BLaER1 treated with 17β-estradiol and CSF1 and Interleukin-3, amounts not matched to agents 10 nM and 100 nM (cell line): ENCODE data around the gene CRISPLD2.

Experiments
- H3K27ac ChIP-seq, 11 experiments: shearing (Covaris generic); formaldehyde crosslinking; 2 replicates each; pipeline ENCODE4 v1.8.1; 2022
- H3K27me3 ChIP-seq, 11 experiments: shearing (Covaris generic); formaldehyde crosslinking; 2 replicates each; pipeline ENCODE4 v1.8.1; 2022
- H3K36me3 ChIP-seq, 11 experiments: shearing (Covaris generic); formaldehyde crosslinking; 2 replicates each; pipeline ENCODE4 v1.8.1; 2022
- H3K4me1 ChIP-seq, 10 experiments: shearing (Covaris generic); formaldehyde crosslinking; 2 replicates each; pipeline ENCODE4 v1.8.1; 2022
- H3K4me2 ChIP-seq, 11 experiments: shearing (Covaris generic); formaldehyde crosslinking; 2 replicates each; pipeline ENCODE4 v1.8.1; 2022
- H3K4me3 ChIP-seq, 10 experiments: shearing (Covaris generic); formaldehyde crosslinking; 2 replicates each; pipeline ENCODE4 v1.8.1; 2022
- H3K9ac ChIP-seq, 11 experiments: shearing (Covaris generic); formaldehyde crosslinking; 2 replicates each; pipeline ENCODE4 v1.8.1; 2022
- H3K9me3 ChIP-seq, 11 experiments: shearing (Covaris generic); formaldehyde crosslinking; replicated peaks in 1 of 11; 2 replicates each; pipeline ENCODE4 v1.8.1; 2022
- H4K20me1 ChIP-seq, 11 experiments: shearing (Covaris generic); formaldehyde crosslinking; 2 replicates each; pipeline ENCODE4 v1.8.1; 2022
- Cebpa-rat ChIP-seq, 11 experiments: shearing (Covaris generic); IDR thresholded peaks; 2 replicates each; pipeline ENCODE4 v1.8.1; 2022

The CRISPLD2 gene

GRCh38 chr16:84845496-84846002 lies 25.8 kb downstream of the CRISPLD2 start:
- Histone ChIP-seq H4K20me1 (peaks cover 0 to 42% (median 5%) of the 10 kb centered on the region in 11 experiments; a peak in 7 of 22 replicates), H3K4me1 (peaks cover 17 to 50% (median 31%) of the 10 kb centered on the region in 10 experiments), H3K9ac (no peak overlapping the region), H3K4me2 (no peak overlapping the region), H3K36me3 (peaks cover 0 to 69% (median 5%) of the 10 kb centered on the region in 11 experiments; a peak in 12 of 22 replicates), H3K9me3 (peaks cover 0 to 4% (median 0%) of the 10 kb centered on the region in 11 experiments; a peak in 2 of 22 replicates), H3K4me3 (no peak overlapping the region), H3K27ac (no peak overlapping the region), H3K27me3 (peaks cover 0 to 13% (median 5%) of the 10 kb centered on the region in 11 experiments; a peak in 9 of 22 replicates)
- TF ChIP-seq Cebpa-rat (IDR thresholded peaks at IDR 0.05): no peak

- TF ChIP-seq Cebpa-rat (IDR thresholded peaks at IDR 0.05): no peak
- peaks cover 0 to 8% (median 0%) of the 10 kb centered on the region in 11 experiments; a peak in 2 of 22 replicates for H3K9me3 ChIP-seq
- no peaks in the 10 kb centered on the region for H3K27me3 ChIP-seq
- H3K4me3 ChIP-seq: no peak overlapping the region
- H3K27ac ChIP-seq: no peak overlapping the region
- H3K4me1 ChIP-seq: peaks cover 15 to 34% (median 20%) of the 10 kb centered on the region in 10 experiments
- no peak overlapping the region for H3K9ac ChIP-seq
- peaks cover 0 to 82% (median 16%) of the 10 kb centered on the region in 11 experiments; a peak in 12 of 22 replicates for H3K36me3 ChIP-seq
- no peak overlapping the region for H3K4me2 ChIP-seq
- peaks cover 0 to 33% (median 4%) of the 10 kb centered on the region in 11 experiments; a peak in 6 of 22 replicates for H4K20me1 ChIP-seq
Observed at GRCh38 chr16:84847564-84848355, 28.0 kb downstream of the CRISPLD2 start.

- H3K4me3 ChIP-seq: no peak overlapping the region
- H3K9me3 ChIP-seq: peaks cover 0 to 8% (median 0%) of the 10 kb centered on the region in 11 experiments; a peak in 2 of 22 replicates
- peaks cover 0 to 34% (median 1%) of the 10 kb centered on the region in 11 experiments; a peak in 3 of 22 replicates for H4K20me1 ChIP-seq
- no peak overlapping the region for H3K9ac ChIP-seq
- no peak overlapping the region for H3K27ac ChIP-seq
- H3K36me3 ChIP-seq: peaks cover 0 to 96% (median 16%) of the 10 kb centered on the region in 11 experiments; a peak in 12 of 22 replicates
- no peak for TF ChIP-seq Cebpa-rat (IDR thresholded peaks at IDR 0.05)
- H3K4me2 ChIP-seq: no peak overlapping the region
- no peaks in the 10 kb centered on the region for H3K27me3 ChIP-seq
- H3K4me1 ChIP-seq: peaks cover 2 to 20% (median 7%) of the 10 kb centered on the region in 10 experiments
Observed at GRCh38 chr16:84848986-84849634, 29.3 kb downstream of the CRISPLD2 start.

- Histone ChIP-seq H3K9me3 (peaks cover 0 to 8% (median 0%) of the 10 kb centered on the region in 11 experiments; a peak in 2 of 22 replicates), H3K9ac (no peak overlapping the region), H3K4me3 (no peak overlapping the region), H3K27ac (no peak overlapping the region), H4K20me1 (peaks cover 0 to 27% (median 0%) of the 10 kb centered on the region in 11 experiments; a peak in 3 of 22 replicates), H3K4me2 (no peak overlapping the region), H3K27me3 (no peaks in the 10 kb centered on the region), H3K4me1 (peaks cover 0 to 14% (median 1%) of the 10 kb centered on the region in 10 experiments; a peak in 8 of 20 replicates), H3K36me3 (peaks cover 0 to 98% (median 19%) of the 10 kb centered on the region in 11 experiments; a peak in 12 of 22 replicates)
- TF ChIP-seq Cebpa-rat (IDR thresholded peaks at IDR 0.05): no peak
Observed at GRCh38 chr16:84849751-84850150, 30.0 kb downstream of the CRISPLD2 start.

- Histone ChIP-seq H3K36me3 (peaks cover 0 to 96% (median 26%) of the 10 kb centered on the region in 11 experiments; a peak in 13 of 22 replicates), H3K9me3 (peaks cover 0 to 8% (median 0%) of the 10 kb centered on the region in 11 experiments; a peak in 2 of 22 replicates), H3K27ac (no peak overlapping the region), H4K20me1 (peaks cover 0 to 18% (median 0%) of the 10 kb centered on the region in 11 experiments; a peak in 3 of 22 replicates), H3K4me3 (no peak overlapping the region), H3K9ac (no peak overlapping the region), H3K4me2 (no peak overlapping the region), H3K4me1 (peaks cover 0 to 10% (median 0%) of the 10 kb centered on the region in 10 experiments; a peak in 2 of 20 replicates), H3K27me3 (no peaks in the 10 kb centered on the region)
- TF ChIP-seq Cebpa-rat (IDR thresholded peaks at IDR 0.05): no peak
Observed at GRCh38 chr16:84850714-84851113, 30.9 kb downstream of the CRISPLD2 start.

GRCh38 chr16:84851192-84852127 lies 31.7 kb downstream of the CRISPLD2 start:
- H3K9ac ChIP-seq: no peak overlapping the region
- H3K27ac ChIP-seq: no peak overlapping the region
- peaks cover 0 to 17% (median 0%) of the 10 kb centered on the region in 11 experiments; a peak in 2 of 22 replicates for H4K20me1 ChIP-seq
- no peak overlapping the region for H3K4me3 ChIP-seq
- H3K4me1 ChIP-seq: peaks cover 0 to 10% (median 0%) of the 10 kb centered on the region in 10 experiments; a peak in 1 of 20 replicates
- H3K4me2 ChIP-seq: no peak overlapping the region
- H3K27me3 ChIP-seq: no peaks in the 10 kb centered on the region
- H3K9me3 ChIP-seq: peaks cover 0 to 8% (median 0%) of the 10 kb centered on the region in 11 experiments; a peak in 2 of 22 replicates
- H3K36me3 ChIP-seq: peaks cover 0 to 97% (median 26%) of the 10 kb centered on the region in 11 experiments; a peak in 13 of 22 replicates
- no peak for TF ChIP-seq Cebpa-rat (IDR thresholded peaks at IDR 0.05)

- H3K27ac ChIP-seq: no peak overlapping the region; a peak in 1 of 22 replicates
- peaks cover 0 to 10% (median 0%) of the 10 kb centered on the region in 10 experiments; a peak in 1 of 20 replicates for H3K4me1 ChIP-seq
- TF ChIP-seq Cebpa-rat (IDR thresholded peaks at IDR 0.05): no peak
- H3K9me3 ChIP-seq: peaks cover 0 to 28% (median 8%) of the 10 kb centered on the region in 11 experiments; a peak in 19 of 22 replicates
- H4K20me1 ChIP-seq: peaks cover 0 to 17% (median 0%) of the 10 kb centered on the region in 11 experiments; a peak in 2 of 22 replicates
- no peak overlapping the region for H3K9ac ChIP-seq
- no peaks in the 10 kb centered on the region for H3K27me3 ChIP-seq
- H3K4me3 ChIP-seq: no peak overlapping the region
- peaks cover 0 to 99% (median 42%) of the 10 kb centered on the region in 11 experiments; a peak in 14 of 22 replicates for H3K36me3 ChIP-seq
- H3K4me2 ChIP-seq: no peak overlapping the region
Observed at GRCh38 chr16:84853534-84853933, 33.7 kb downstream of the CRISPLD2 start.
